Activated T-cell treated with anti-CD3 and anti-CD28 coated beads, Interleukin-2, amount 50 U/mL, for 4 hours (primary cell): ENCODE measurements around the gene TRMT10C. TPM values are rescaled to one million over a fixed set of nuclear protein-coding genes. Genes with fewer than 3 reads are reported as not detected.

Experiments used
- total RNA-seq, 3 donors: library from RNA; stranded (reverse); gene quantifications; one replicate each; pipeline ENCODE4 v1.2.1, GENCODE V29; 2021

Gene TRMT10C
- total RNA-seq, 3 donors from 2014 or later = 66.3 to 72.2 (median 71.6) TPM

Other genes with a start within 250 kb of the TRMT10C start
- under 1 TPM; 0.03 to 0.05 (median 0.05) TPM for gene IMPG2, start 241.3 kb upstream of the TRMT10C start, total RNA-seq
- 1 to 10 TPM; 3.0 to 4.6 (median 4.0) TPM for gene SENP7, start 48.7 kb upstream of the TRMT10C start, total RNA-seq
- 100 to 1,000 TPM; 186 to 195 (median 191) TPM for gene PCNP, start 12.3 kb downstream of the TRMT10C start, total RNA-seq
- 10 to 100 TPM; 24.1 to 25.8 (median 24.8) TPM for gene ZBTB11, start 115.3 kb downstream of the TRMT10C start, total RNA-seq
- gene RPL24, start 124.8 kb downstream of the TRMT10C start, total RNA-seq = 1,000 to 10,000 TPM; 2,191 to 2,257 (median 2,224) TPM
- gene CEP97, start 162.7 kb downstream of the TRMT10C start, total RNA-seq = 10 to 100 TPM; 11.8 to 14.1 (median 12.9) TPM
- 10 to 100 TPM; 13.8 to 14.1 (median 13.8) TPM for gene NXPE3, start 217.3 kb downstream of the TRMT10C start, total RNA-seq